GM08714 (cell line): ENCODE measurements around the gene MGST2.

Source experiments
- H3K4me3 ChIP-seq: fragments of 200-500 bp; sonication (Bioruptor generic); 2 replicates; pipeline ENCODE4 v1.5.1; 2014; ENCODE audit warnings: mild to moderate bottlenecking, low read length, inconsistent platforms
- ZNF274 ChIP-seq: IDR thresholded peaks from 2 replicates; pipeline ENCODE4 v1.6.1; 2012; ENCODE audit warnings: mild to moderate bottlenecking, low read depth, low read length

MGST2 gene

GRCh38 chr4:139743027-139743426 lies 77.4 kb downstream of the MGST2 start:
- no peak for TF ChIP-seq ZNF274
- H3K4me3 ChIP-seq, result no peak overlapping the region

DNA sequence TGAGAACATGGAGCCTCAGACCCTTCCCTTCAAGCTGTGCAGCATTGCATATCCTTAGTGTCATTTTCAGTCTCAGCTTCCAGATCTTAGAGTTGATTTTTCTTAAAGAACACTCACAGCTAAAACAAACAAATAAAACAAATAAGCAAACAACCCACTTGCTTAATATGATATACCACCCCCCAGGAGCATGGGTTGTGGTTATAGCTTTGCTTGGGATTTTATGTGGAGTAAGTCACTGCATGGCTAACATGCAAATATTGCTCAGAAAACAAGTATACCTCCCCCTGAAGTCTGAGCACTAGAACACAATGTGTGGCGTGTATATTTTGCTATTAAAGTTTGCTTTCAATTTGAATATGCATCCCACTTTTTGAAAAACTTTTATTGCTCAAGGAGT lies 78.6 kb downstream of the MGST2 start:
- no peak for TF ChIP-seq ZNF274
- H3K4me3 ChIP-seq, result no peak overlapping the region

- H3K4me3 ChIP-seq, result no peak overlapping the region
- TF ChIP-seq ZNF274, result no peak
These were observed 79.6 kb downstream of the MGST2 start for GRCh38 chr4:139745111-139745639.

DNA sequence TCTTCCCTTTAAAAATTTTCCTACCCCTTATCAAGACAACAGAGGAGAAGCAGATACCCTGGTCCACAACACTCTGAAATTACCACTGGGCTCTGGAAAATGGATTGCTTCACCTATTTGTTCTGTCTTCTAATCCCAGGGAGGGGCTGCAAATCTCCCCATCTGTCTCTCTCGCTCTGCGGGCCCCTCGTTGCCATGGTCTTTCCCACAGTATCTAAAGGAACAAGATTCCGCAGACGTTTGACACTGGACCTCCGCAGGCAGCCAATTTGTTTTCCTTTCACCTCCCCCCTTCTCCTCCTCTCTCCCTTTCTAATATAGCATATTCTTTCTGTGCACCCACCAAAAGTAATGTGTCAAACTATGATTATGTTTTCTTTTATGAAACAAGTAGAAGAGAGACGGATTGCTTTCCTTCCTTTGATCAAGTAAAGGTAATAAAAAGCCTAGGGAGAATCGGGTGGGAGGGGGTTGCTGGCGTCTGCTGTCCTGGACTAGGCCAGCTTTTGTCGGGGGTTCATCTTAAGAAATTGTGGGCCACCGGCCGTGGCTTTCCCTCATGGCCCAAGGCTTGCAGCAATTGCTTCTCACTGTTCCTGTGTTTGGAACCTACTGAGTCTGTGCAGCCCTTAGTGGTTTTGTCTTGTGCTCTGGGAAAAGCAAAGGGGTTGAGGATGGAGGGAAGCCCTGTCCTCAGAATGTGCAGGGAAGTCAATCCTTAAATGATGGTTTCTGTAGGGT lies 81.0 kb downstream of the MGST2 start:
- no peak for TF ChIP-seq ZNF274
- H3K4me3 ChIP-seq, result no peak overlapping the region

- no peak overlapping the region for H3K4me3 ChIP-seq
- TF ChIP-seq ZNF274, result no peak
These were observed 83.7 kb downstream of the MGST2 start for GRCh38 chr4:139749338-139749737.

DNA sequence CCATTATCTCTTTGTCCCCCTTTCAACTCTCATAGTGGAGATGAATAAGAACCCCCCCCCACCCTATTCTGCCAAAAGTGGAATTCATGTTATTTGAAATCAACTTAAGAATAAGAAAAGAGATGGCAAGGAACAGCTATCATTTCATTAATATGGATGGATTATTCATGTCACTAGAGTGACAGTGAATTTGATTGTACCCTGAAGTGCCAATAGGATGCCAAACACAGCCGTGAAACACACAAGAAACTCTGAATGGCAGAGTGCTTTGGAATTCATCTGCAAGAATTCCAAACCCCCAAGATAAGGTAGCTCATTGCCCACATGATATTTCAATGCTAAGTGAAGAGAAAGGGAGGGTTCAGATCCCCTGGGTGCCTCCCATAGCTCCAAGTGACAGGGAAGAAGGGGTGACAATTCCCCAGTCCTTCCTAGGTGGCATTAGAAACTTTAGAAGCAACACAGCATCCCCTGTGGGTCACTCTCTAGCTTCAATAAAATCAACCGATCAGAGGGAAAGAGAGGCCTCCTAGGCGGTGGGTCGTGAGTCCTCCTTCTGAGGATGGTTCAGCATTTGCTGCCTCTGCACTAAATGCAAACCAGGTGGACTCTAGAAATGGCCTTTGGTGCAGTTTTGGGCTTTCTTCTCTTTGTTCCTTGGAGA lies 84.3 kb downstream of the MGST2 start:
- no peak for TF ChIP-seq ZNF274
- no peak overlapping the region for H3K4me3 ChIP-seq

- TF ChIP-seq ZNF274, result no peak
- no peak overlapping the region for H3K4me3 ChIP-seq
These were observed 88.1 kb downstream of the MGST2 start for GRCh38 chr4:139753686-139754085.
